ENCODE measurements around the gene TCHH.

GRCh38 chr1:152084853-152085252 lies 30.4 kb downstream of the TCHH start:
- no peak for TF ChIP-seq EP300 (IDR thresholded peaks at IDR 0.05; ENCODE audit: borderline replicate concordance)
- TF ChIP-seq MAX (IDR thresholded peaks at IDR 0.05) = no peak
- TF ChIP-seq YY1 (IDR thresholded peaks at IDR 0.05; ENCODE audit: low read depth) = no peak
- TF ChIP-seq CEBPB (IDR thresholded peaks at IDR 0.05) = no peak
